ENCODE measurements around the gene RPAIN.

RPAIN gene
- total RNA-seq, result 62.8 to 91.8 (median 68.8) reads per million in 3 experiments

GRCh38 chr17:5419959-5420653 lies at the start of gene RPAIN:
Gene RPAIN, plus strand, starts transcription at chr17:5420182. Its CDS starts 29 bp downstream, at chr17:5420211.
- DNase-seq, result peak; percentile 88

DNA sequence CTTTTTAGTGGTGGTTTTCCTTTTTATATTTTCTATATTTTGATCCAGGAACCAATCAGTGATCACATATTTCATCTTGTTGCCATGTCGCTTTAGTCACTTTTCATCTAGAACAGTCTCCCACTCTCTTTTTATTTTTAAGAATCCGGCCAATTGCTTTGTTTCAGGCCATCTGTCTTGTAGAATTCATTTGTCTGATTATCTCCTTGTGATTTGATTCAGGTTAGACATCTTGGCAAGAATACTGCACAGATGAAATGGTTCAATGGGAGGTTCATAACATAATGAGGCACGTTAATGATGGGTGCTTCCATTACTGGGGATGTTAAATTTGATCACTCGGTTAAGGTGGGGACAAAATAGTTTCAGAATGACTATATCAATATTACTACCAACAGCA lies 49.6 kb upstream of the RPAIN start:
- DNase-seq, result no peak

GRCh38 chr17:5373112-5373511 lies 46.9 kb upstream of the RPAIN start:
- no peak for DNase-seq

- no peak for DNase-seq
Observed at GRCh38 chr17:5378566-5379207, 41.3 kb upstream of the RPAIN start.

- no peak for DNase-seq
Observed at GRCh38 chr17:5379351-5380107, 40.5 kb upstream of the RPAIN start.

DNA sequence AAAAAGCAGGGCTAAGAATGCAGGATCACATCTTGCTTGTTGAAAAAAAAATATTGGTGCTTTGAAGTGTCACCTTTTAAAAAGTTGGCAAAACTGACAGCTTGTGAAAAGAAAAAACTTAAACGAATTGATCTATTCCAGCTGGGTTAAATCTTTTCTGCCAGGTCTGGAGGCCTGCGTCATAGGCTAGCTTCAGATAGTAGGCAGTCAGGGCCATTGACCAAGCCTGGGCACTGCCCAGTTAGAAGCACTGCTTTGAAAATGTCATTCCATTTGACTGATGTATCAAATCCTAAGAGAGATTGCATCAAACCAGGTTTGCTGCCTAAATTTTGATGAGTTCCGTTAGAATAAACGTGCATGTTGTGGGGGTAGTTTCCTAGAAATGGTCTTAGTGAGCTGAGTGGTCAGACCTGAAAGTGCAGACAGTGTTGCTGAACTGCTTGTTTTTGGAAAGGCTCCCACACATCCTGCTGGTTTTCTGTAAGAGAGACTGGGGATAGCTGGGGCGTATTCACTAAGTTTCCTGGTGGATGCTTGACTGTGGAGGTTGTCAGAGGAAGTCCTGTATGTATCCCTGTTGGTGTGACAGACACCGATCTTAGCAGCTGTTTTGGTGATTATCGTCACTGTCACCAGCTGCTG lies 39.4 kb upstream of the RPAIN start:
- DNase-seq, result no peak

DNA sequence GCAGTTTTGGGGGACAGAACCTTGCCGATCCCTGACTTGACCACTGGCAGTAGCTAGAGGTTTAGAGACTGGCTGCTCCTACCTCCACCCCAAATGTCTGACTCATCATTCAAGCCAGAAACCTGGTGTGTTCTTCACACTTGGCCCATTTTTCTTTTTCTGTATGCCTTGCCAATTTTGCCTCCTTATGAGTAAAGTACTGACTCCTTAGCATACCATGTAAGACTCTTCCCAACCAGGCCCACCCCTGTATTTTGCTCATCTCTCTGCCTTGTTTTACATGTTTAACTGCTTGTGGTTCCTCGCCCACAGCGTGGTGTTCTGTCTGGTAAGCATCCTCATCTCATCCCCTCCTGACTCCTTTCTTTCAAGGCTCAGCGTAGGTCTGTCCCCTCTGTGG lies 38.4 kb upstream of the RPAIN start:
- DNase-seq, result no peak

DNA sequence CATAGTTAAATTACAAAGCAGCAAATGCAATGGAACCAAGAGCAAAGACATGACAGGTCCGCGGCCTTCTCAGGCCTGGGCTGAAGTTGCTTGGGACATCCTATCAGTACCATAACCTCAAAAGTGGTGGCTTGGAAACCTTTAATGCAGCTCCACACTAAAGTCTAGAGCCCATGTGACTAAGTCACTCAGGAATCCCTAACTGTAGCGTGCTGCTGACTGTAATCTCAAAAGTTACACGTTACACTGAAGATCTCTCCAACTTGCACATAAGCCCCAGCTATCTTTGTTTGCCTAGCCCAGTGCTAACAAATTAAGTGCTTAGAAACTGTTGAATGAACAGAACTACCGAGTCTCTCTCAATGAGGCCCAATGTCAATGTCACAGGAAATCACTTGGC lies 28.3 kb upstream of the RPAIN start:
- no peak for DNase-seq

GRCh38 chr17:5396612-5397011 lies 23.4 kb upstream of the RPAIN start:
- no peak for DNase-seq

- DNase-seq, result no peak
Observed at GRCh38 chr17:5399767-5400166, 20.2 kb upstream of the RPAIN start.

DNA sequence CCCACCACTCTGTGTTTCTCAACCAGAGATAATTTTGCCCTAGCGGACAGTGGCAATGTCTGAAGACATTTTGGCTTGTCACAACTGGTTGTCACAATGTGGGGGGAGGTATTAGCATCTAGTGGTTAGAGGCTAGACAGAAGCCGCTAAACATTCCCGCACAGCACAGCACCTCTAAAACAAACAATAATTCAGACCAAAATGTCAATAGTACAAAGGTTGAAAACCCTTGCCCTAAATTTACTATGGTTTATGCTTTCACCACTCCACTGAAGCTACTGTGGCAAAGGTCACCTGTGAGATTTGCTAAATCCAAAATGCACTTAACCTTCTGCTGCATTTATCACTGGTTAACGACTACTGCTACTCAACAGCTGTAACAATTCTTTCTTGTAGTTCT lies 14.6 kb upstream of the RPAIN start:
- DNase-seq, result no peak

DNA sequence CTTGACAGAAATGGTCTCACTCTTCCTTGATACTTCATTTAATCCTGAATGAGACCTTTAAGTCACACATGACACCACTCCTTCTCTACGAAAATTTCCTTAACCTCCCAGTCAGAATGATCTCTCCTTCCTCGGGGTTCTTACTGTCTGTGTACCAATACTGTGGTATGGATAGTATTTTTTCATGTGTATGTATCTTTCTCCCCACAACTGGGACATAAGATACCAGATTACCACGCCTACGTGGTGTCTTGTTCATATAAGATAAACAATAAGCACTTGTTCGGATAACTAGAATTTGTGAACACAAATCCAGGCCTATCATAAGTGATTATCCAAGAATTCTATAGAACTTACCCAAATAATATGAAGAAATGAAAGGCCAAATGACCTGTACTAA lies 11.8 kb upstream of the RPAIN start:
- no peak for DNase-seq

DNA sequence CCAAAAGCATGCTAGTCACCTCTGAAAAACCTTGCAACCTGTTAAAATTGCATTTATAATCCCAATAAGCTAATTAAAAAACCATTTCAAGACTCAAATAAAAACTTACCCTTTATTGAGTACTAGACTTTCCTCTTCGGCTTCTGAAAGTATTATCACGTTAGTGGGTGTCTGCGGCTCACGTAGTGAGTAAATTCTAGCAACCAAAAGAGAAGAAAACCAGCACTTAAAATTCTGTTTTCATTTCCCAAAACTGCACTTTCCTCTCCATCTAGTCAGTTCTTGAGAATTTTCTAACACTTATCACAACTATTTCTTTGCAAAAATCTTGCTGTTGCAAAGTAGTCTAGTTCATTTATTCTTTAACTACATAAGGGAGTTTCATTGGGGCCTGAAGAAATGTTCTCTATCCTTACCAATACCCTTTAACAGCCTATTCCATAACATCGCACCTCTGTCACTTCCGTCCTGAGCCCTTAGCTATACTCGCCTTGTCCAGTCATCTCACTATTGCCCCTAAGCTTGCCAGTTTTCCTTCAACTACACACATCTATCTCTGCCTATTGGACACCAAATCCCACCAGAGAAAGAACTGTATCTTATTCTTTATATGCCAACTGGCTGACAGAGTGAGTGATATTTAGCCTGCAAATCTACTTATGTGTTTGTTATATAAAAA lies 9.2 kb upstream of the RPAIN start:
- no peak for DNase-seq

DNA sequence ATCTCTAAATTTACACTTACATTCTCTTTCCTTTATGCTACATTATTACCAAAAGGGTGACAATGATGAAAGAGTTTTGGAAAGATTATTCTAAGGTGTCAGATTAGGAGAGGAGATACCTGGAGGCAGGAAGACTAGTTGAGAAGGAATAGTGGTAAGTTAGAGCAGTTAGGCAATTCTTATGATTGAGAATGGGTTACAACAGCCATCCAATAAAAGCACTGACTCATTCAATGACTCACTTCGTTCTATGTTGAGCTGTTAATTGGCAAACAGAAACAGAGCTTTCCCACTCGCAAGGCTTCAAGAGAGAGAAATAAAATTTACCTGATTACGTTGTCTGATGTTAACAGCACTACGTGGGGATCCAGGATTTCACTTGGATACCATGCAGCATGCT lies 6.3 kb upstream of the RPAIN start:
- DNase-seq, result no peak

- DNase-seq, result no peak
Observed at GRCh38 chr17:5416901-5417300, 3.1 kb upstream of the RPAIN start.

DNA sequence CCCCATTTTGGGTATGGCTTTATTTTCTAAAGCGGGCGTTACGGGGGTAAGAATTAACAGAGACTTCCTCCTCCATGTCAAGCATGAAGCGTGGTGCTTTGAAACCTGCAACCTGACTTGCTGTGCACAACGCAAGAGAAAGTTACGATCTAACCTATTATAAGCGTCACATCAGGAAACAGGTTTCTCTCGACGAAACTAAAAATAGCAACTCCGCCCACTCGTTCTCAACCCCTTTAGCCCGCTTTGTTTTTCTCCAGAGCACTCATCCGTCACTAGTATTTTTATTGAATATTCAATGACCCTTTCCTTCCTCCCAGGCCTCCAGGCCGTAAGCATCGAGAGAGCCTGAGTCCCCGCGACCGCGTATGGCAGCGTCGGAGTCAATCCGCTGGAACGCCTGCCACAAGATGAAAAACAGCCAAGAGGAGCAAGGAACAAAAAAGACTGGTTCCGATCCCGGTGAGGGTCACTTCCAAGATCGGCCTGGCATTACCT lies 1.1 kb upstream of the RPAIN start:
- DNase-seq, result peak; percentile 82

DNA sequence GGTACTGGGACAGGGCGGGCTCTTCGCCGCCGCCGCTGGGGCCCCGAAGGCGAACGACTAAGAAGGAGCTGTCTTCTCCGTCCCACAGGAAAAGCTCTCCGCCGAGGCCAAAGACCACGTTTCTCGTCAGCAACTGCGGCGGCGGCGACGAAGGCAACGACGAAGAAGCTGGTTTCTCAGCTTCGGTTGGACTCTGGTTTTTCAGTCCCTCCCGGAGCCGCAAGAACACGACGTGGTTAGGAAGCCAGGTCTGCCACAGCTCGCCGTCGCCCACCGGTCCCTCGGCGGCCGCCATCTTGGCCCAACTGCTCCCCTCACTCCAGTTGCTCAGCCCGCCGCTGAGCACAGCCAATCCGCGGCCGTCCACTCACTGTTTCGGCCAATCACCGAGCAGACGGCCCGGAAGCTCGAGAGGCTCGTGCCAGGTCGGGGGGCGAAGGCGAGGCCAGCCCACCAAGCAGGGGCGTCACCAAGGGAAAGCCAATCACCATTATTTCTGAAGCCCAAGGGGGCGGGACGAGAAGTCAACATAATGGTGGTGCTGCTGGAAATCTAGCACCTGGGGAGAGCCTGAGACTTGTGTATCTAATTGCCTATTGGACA lies 525 bp upstream of the RPAIN start, which contains the start of gene NUP88:
Gene NUP88 (minus strand): TSS at position 307 of the 603 bp plus-strand sequence. CDS start 12 bp downstream, at position 295.
- DNase-seq, result peak; percentile 97

DNA sequence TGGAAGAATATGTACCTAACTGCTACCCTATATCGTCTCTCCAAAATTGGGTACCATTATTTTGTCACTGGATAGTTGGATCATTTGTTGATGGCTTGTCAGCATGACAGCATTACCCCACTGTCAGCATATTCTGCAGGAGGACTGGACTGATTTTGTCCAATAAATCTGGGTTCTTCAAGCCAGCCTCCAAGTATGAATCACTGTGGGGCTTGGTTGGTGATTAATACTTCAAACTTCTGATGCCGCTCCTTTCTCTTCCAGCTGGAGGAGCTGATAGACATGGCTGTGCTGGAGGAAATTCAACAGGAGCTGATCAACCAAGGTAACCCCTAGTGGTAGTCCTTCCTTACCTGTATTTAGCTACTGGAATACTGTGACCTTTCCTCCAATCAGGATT lies 2.5 kb downstream of the RPAIN start:
- no peak for DNase-seq

GRCh38 chr17:5424909-5425308 lies 4.9 kb downstream of the RPAIN start:
- DNase-seq, result no peak

DNA sequence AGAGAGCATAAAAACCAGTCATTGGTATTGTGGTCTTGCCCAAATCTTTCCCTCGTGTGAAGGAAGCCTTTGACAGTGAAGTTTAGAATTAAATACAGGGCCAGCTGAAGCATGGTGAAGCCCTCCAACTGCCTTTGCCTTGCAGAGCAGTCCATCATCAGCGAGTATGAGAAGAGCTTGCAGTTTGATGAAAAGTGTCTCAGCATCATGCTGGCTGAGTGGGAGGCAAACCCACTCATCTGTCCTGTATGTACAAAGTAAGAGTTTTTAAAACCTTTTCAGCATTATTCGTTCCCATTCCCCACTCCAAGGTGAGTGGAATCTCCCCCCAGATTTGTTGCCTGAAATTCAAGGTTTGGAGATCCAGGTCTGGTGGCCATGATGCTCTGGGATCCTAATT lies 5.8 kb downstream of the RPAIN start:
- DNase-seq, result no peak

DNA sequence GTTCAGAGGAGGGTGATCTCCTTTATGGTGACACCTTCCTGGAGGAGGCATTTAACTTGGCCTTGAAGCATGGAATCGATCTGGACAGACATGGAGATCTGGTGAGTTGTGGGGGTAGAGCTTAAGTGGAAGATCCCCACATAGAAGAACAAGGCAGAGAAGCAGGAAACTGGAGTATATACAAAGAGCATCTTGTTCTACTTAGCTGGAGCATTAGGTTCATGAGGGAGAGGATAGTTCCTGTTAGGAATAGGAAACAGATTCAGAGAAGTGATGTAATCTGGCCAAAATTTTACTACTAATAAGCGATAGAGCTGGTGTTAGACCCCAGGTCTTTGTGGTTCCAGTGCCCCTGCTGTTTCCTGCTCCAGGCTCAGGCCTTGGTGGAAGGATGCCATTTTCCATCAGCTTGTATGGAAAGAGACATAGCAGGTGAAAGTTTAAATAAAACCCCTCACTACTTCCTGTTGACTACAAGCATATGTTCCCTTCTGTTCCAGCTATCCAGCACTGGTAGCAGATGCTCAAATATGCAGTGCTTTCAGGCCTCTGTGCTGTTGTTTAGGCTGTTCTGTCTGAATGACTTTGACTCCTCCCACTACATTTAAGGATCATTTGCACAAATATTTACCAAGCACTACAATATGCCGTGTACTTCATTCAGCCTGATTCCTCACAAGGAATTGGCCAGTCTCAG lies 9.4 kb downstream of the RPAIN start:
- DNase-seq, result no peak
